IPS-15b (cell line): Measurements from ENCODE around the gene CDKL1.

Experiments
- H3K27me3 ChIP-seq: one replicate; pipeline ENCODE4 v1.6.1; 2013; ENCODE audit warnings: low read length; ENCODE audit not compliant: control insufficient read depth, insufficient read depth
- H3K36me3 ChIP-seq: one replicate; pipeline ENCODE4 v1.6.1; 2013; ENCODE audit warnings: low read length; ENCODE audit not compliant: control insufficient read depth, insufficient read depth
- H3K4me1 ChIP-seq: one replicate; pipeline ENCODE4 v1.6.1; 2013; ENCODE audit warnings: mild to moderate bottlenecking, low read length; ENCODE audit not compliant: control insufficient read depth, insufficient read depth
- H3K4me3 ChIP-seq: one replicate; pipeline ENCODE4 v1.5.1; 2013; ENCODE audit warnings: low read depth, low read length
- H3K9ac ChIP-seq: one replicate; pipeline ENCODE4 v1.6.1; 2013; ENCODE audit warnings: low read depth, mild to moderate bottlenecking, low read length
- H3K9me3 ChIP-seq: one replicate; pipeline ENCODE4 v1.6.1; 2013; ENCODE audit warnings: mild to moderate bottlenecking, low read length; ENCODE audit not compliant: control insufficient read depth, insufficient read depth

The CDKL1 gene

GRCh38 chr14:50353126-50353525, 43.6 kb downstream of the CDKL1 start:
- H3K27me3 ChIP-seq = no peaks in the 10 kb centered on the region
- no peak overlapping the region for H3K9ac ChIP-seq
- H3K9me3 ChIP-seq = no peaks in the 10 kb centered on the region
- H3K36me3 ChIP-seq = no peaks in the 10 kb centered on the region
- no peaks in the 10 kb centered on the region for H3K4me1 ChIP-seq
- H3K4me3 ChIP-seq = no peak overlapping the region

- no peaks in the 10 kb centered on the region for H3K9me3 ChIP-seq
- no peak overlapping the region for H3K9ac ChIP-seq
- no peaks in the 10 kb centered on the region for H3K4me1 ChIP-seq
- no peaks in the 10 kb centered on the region for H3K27me3 ChIP-seq
- H3K36me3 ChIP-seq = no peaks in the 10 kb centered on the region
- no peak overlapping the region for H3K4me3 ChIP-seq
Measured at GRCh38 chr14:50352584-50352983, 44.1 kb downstream of the CDKL1 start.

- H3K9me3 ChIP-seq = no peaks in the 10 kb centered on the region
- H3K27me3 ChIP-seq = no peaks in the 10 kb centered on the region
- H3K36me3 ChIP-seq = no peaks in the 10 kb centered on the region
- H3K9ac ChIP-seq = no peak overlapping the region
- no peak overlapping the region for H3K4me3 ChIP-seq
- H3K4me1 ChIP-seq = no peaks in the 10 kb centered on the region
Measured at GRCh38 chr14:50350975-50351374, 45.7 kb downstream of the CDKL1 start.

GRCh38 chr14:50348933-50349332, 47.7 kb downstream of the CDKL1 start:
- Histone ChIP-seq H3K9me3 (no peaks in the 10 kb centered on the region), H3K4me1 (no peaks in the 10 kb centered on the region), H3K36me3 (no peaks in the 10 kb centered on the region), H3K4me3 (no peak overlapping the region), H3K27me3 (no peaks in the 10 kb centered on the region), H3K9ac (no peak overlapping the region)

GRCh38 chr14:50347521-50347920, 49.2 kb downstream of the CDKL1 start:
- Histone ChIP-seq H3K4me3 (no peak overlapping the region), H3K9ac (no peak overlapping the region), H3K9me3 (no peaks in the 10 kb centered on the region), H3K4me1 (no peaks in the 10 kb centered on the region), H3K27me3 (no peaks in the 10 kb centered on the region), H3K36me3 (no peaks in the 10 kb centered on the region)

DNA sequence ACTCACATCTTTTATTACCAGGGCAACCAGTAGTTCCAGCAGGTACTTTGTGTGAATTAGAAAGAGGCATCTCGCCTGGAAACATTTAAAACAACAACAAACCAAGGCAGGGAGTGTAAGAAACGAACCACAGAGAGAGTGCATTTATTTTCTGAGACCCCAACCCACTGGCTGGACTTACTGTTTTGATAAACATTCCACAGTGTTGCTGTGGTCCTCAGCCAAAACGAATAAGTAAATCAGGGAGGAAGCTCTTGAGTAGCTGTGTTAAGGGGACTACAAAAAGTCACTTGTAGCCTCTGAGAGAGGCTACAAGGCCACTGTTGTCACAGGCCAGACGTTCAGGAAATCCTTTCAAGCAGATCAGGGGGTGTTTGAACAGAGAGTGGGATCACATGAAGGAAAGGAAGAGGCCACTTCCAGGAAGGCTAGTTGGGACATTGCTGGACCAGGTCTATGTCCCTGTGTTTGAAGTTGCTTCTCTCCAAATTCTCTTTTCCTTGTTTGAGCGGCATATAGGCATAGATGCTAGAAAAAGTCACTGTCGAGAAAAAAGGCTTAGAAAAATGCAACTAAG, 50.7 kb downstream of the CDKL1 start:
- Histone ChIP-seq H3K9ac (no peak overlapping the region), H3K9me3 (no peaks in the 10 kb centered on the region), H3K4me3 (no peak overlapping the region)

DNA sequence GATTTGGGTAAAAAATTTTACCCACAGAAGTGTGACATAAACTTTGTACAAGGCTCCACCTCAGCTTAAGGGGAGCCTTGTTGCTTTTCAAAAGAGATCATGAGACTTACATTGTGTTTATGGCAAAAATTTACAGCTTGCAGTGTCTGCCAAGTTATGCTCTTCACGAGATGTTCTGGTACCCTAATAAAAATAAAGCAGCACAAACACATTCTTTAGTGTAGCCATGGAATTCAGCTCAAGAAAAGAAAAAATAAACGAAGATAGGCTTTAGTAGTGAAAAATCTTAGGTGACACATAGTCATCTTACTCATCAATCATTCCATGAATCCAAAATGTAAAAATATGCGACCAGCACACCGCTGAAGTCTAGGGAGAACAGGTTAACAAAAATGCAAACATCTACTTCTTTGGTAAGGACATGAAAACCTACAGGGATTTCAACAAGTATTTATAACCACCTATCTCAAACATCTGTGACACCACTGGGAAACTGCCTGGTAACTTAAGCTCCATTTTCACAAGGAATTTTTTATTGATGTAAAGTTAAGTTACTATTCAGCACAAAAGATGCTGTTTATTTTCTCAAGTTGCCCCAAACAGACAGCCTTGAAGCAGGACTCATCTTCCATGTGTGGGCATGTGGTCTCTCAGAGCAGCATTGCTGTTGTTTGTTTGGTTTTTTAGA, 51.7 kb downstream of the CDKL1 start:
- no peaks in the 10 kb centered on the region for H3K36me3 ChIP-seq
- no peaks in the 10 kb centered on the region for H3K4me1 ChIP-seq
- H3K9ac ChIP-seq = no peak overlapping the region
- H3K27me3 ChIP-seq = no peaks in the 10 kb centered on the region
- no peaks in the 10 kb centered on the region for H3K9me3 ChIP-seq
- H3K4me3 ChIP-seq = no peak overlapping the region

More for the DNA sequence above, 50.7 kb downstream of the CDKL1 start:
- Histone ChIP-seq H3K36me3 (no peaks in the 10 kb centered on the region), H3K27me3 (no peaks in the 10 kb centered on the region), H3K4me1 (no peaks in the 10 kb centered on the region)

DNA sequence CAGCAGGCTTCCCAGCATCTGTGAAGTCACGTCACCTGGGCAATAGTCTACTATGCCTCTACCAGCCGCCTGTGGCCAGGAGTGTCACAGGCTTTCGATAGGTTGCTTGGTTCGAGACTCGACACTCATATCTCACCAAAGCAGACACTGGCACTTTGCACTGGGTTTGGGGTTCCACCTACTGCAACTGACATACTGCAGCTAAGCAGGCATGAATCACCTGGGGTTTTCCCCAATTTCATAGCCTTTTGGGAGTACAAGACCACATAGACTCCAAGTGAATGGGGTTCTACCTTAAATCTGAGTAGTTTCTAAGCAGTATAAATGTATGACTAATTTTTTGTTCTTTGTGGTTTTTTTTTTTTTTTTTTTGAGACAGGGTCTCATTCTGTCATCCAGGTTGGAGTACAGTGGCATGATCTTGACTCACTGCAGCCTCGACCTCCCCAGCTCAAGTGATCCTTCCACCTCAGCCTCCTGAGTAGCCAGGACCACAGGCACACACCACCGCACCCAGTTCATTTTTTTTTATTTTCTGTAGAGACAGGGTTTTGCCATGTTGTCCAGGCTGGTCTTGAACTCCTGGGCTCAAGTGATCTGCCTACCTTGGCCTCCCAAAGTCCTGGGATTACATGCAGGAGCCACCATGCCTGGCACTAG, 52.4 kb downstream of the CDKL1 start:
- Histone ChIP-seq H3K9ac (no peak overlapping the region), H3K4me1 (no peaks in the 10 kb centered on the region), H3K36me3 (no peaks in the 10 kb centered on the region), H3K27me3 (no peaks in the 10 kb centered on the region), H3K9me3 (no peaks in the 10 kb centered on the region), H3K4me3 (no peak overlapping the region)

DNA sequence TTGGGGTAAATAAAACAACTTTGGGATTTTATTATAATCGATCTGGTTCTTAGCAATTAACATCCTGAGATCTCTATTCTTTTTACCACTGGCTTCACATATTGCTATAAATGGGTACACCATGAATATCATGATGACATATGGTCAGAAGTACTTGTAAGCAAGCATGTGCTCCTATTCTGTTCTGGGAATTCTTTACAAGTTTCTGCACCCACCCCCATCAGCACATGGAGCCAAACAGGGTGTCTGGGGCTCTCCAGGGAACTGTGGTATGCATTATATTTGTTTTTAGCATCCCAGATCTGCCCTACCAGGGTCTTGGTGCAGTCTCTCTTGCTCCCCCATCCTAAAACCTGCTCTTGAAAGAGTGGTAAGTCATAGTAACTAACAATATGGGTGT, 53.2 kb downstream of the CDKL1 start:
- Histone ChIP-seq H3K4me1 (no peaks in the 10 kb centered on the region), H3K36me3 (no peaks in the 10 kb centered on the region), H3K27me3 (no peaks in the 10 kb centered on the region), H3K9me3 (no peaks in the 10 kb centered on the region), H3K9ac (no peak overlapping the region), H3K4me3 (no peak overlapping the region)

DNA sequence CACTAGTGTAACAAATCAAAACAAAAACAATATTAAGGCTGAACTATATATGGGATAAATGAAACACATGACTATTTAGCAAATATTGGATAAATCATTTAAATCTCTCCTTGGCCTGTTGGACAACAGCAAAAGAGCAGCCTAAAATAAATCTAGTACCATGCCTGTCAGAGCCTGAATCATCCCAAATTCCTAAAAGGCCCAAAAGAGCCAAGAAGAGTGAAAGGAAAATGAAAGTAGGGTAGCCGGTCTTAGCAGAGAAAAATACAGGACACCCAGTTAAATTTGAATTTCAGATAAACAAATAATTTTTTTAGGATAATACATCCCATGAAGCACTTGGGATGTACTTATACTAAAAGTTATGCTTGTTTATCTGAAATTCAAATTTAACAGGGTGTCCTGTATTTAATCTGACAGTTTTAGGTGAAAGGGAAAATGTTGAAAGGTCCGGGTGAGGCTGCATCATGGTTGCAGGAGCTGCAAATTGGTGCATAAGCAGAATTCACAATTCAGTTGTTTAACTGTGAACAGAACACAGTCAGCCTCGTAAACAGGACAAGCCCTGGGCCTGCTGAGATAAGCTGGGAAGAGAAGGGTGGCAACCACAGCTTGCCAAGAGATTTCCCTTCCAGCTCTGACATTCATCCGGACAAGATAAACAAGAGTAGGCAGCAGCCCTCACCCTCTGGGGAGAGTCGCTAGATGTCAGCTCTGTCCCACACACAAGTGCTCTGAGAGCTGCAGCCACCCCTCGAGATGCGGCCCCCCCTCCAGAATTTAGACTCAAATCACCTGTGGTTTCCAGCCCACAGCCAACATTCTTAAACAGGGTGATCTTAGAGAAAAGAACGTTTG, 54.2 kb downstream of the CDKL1 start:
- Histone ChIP-seq H3K4me1 (no peaks in the 10 kb centered on the region), H3K27me3 (no peaks in the 10 kb centered on the region), H3K9ac (no peak overlapping the region), H3K4me3 (no peak overlapping the region), H3K9me3 (no peaks in the 10 kb centered on the region), H3K36me3 (no peaks in the 10 kb centered on the region)

- Histone ChIP-seq H3K9ac (no peak overlapping the region), H3K9me3 (no peaks in the 10 kb centered on the region)
Measured at GRCh38 chr14:50340963-50341362, 55.7 kb downstream of the CDKL1 start.

More at GRCh38 chr14:50340963-50341362, 55.7 kb downstream of the CDKL1 start:
- no peaks in the 10 kb centered on the region for H3K36me3 ChIP-seq
- H3K4me1 ChIP-seq = peaks cover 2% of the 10 kb centered on the region
- no peaks in the 10 kb centered on the region for H3K27me3 ChIP-seq
- H3K4me3 ChIP-seq = no peak overlapping the region
